Small intestine (tissue), 7 donors: Measurements from ENCODE around the gene ZBED4. TPM values are rescaled to one million over a fixed set of nuclear protein-coding genes. Genes with fewer than 3 reads are reported as not detected.
A peak's percentile ranks its signal among the peaks of the same experiment; 100 is the strongest.

Source experiments
- DNase-seq, 2 donors: peaks; one replicate each; pipeline versions ENCODE4 v3.0.0 to v3.0.0-alpha.2; 2013
- FAIRE-seq: peaks from 2 replicates; lab custom pipeline; 2012; peaks lifted over from hg19 to GRCh38; lab: Jason Lieb, UNC
- H3K27ac ChIP-seq, 3 donors: one replicate each; pipeline ENCODE4 v1.5.1; 2013; ENCODE audit warnings: low read length in 2 of 3, mild to moderate bottlenecking in 2 of 3, control low read depth in 1 of 3, inconsistent platforms in 1 of 3, low read depth in 1 of 3, moderate library complexity in 1 of 3
- H3K27me3 ChIP-seq, 3 donors: one replicate each; pipeline ENCODE4 v1.6.1; 2013; ENCODE audit warnings: low read length in 3 of 3, inconsistent platforms in 1 of 3; ENCODE audit not compliant: control insufficient read depth in 3 of 3, insufficient read depth in 3 of 3
- H3K36me3 ChIP-seq, 3 donors: one replicate each; pipeline ENCODE4 v1.6.1; 2013; ENCODE audit warnings: low read length in 3 of 3, inconsistent platforms in 1 of 3, low read depth in 1 of 3, mild to moderate bottlenecking in 1 of 3, moderate library complexity in 1 of 3; ENCODE audit not compliant: control insufficient read depth in 3 of 3, insufficient read depth in 2 of 3
- H3K4me1 ChIP-seq, 3 donors: one replicate each; pipeline ENCODE4 v1.6.1; 2013; ENCODE audit warnings: low read length in 2 of 3, inconsistent platforms in 1 of 3, low read depth in 1 of 3, mild to moderate bottlenecking in 1 of 3, moderate library complexity in 1 of 3; ENCODE audit not compliant: control insufficient read depth in 3 of 3, insufficient read depth in 2 of 3
- H3K4me3 ChIP-seq, 3 donors: one replicate each; pipeline ENCODE4 v1.5.1; 2013; ENCODE audit warnings: low read length in 3 of 3, control low read depth in 1 of 3, inconsistent platforms in 1 of 3, low read depth in 1 of 3, mild to moderate bottlenecking in 1 of 3, moderate library complexity in 1 of 3
- H3K9me3 ChIP-seq, 2 donors: one replicate each; pipeline ENCODE4 v1.6.1; 2013; ENCODE audit warnings: low read depth in 1 of 2, low read length in 1 of 2; ENCODE audit not compliant: control insufficient read depth in 2 of 2, insufficient read depth in 1 of 2
- WGBS, 3 donors: extraction: QIAGEN DNeasy Blood & Tissue Kit; methylation state at CpG; one replicate each; pipeline ENCODE4 v1.1.7; 2013; 5-methylcytosine and 5-hydroxymethylcytosine counted together
- polyA plus RNA-seq, 4 donors: library from polyadenylated mRNA; stranded (reverse) in 3 of 4; unstranded in 1 of 4; fragments of 200-250 nt in 3 of 4; fragments of 120-200 nt in 1 of 4; gene quantifications; one replicate each; pipeline versions ENCODE4 v1.2.1 to v1.2.3, GENCODE V29; 2013
- donor health status: healthy with polysubstance abuse.
- donor health status: control.
- donor health status: control.
- donor health status: Bipolar disorder and iron deficiency.
- donor health status: healthy.

The ZBED4 gene
- polyA plus RNA-seq, 4 donors, result 3.2 to 12.4 (median 5.6) TPM

DNA sequence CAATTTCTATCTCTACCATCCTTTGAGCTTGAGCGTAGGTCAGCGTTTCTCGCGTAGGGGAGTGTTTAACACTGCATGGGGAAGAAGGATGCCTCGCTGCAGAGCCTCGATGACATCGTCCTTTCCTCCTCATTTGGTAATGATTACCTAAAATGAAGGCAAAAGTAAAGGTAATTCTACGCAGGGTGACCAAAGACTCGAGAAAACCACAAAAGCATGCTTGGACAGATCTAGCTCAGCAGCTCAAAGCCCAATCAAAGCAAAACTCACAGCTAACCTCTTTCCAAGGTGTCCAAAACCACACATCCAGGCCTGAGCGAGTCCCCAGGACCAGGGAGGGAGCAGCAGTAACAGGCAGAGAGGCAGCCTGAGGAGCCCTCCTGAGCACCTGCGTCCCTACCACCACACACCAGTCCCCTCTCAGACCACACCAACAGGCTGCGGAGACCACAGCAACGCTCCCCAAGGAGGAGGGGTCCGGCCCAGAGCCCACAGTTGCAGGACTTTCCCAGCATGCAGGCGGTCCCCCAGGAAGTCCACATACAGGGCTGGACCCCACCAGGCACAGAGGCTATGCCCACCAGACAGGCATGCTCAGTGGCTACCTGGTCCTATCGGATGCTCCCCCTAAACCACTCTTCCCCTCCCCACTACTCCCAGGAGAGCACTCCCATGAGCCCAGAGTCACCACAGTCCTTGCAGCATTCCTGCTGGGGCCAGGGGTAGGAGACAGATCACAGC, 29.3 kb upstream of the ZBED4 start:
- Histone ChIP-seq H3K36me3 (peaks cover 9 to 54% (median 10%) of the 10 kb centered on the region in 3 donors), H3K9me3 (no peaks in the 10 kb centered on the region)
- FAIRE-seq, result no peak

DNA sequence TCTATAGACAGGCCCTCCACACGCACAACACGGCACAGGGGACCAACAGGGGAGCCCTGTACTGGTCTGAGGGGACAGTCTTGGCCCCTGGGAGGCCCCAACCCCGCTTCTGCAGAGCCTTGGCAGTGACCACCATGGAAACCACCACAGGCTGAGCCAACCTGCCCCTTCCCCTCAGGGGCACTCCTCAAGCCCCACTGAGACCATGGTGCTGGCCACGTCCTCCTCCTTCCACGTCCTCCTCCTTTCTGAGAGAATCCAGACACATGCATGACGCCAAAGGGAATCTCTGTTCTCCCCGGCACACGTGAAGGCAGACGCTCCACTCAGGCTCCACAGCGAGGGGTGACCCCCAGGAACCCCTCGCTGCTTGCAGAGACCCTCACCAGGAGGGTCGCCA, 28.7 kb upstream of the ZBED4 start:
- peaks cover 0 to 10% (median 9%) of the 10 kb centered on the region in 3 donors for H3K4me1 ChIP-seq
- H3K27ac ChIP-seq, result no peak overlapping the region
- peaks cover 9 to 52% (median 10%) of the 10 kb centered on the region in 3 donors for H3K36me3 ChIP-seq
- H3K27me3 ChIP-seq, result no peaks in the 10 kb centered on the region
- no peak for FAIRE-seq
- no peak overlapping the region for H3K4me3 ChIP-seq
- H3K9me3 ChIP-seq, result peaks cover 0 to 5% of the 10 kb centered on the region in 2 donors
- no peak for DNase-seq
- 89 to 91% (median 90%) methylated on average over 12 of the region's 12 CpGs for WGBS, 3 donors

More for the DNA sequence above, 29.3 kb upstream of the ZBED4 start:
- Histone ChIP-seq H3K27me3 (no peaks in the 10 kb centered on the region), H3K4me3 (no peak overlapping the region), H3K27ac (no peak overlapping the region), H3K4me1 (peaks cover 0 to 10% (median 9%) of the 10 kb centered on the region in 3 donors)
- WGBS, 3 donors, result 82 to 85% (median 85%) methylated on average over 14 to 16 of the region's 16 CpGs
- DNase-seq, result no peak

DNA sequence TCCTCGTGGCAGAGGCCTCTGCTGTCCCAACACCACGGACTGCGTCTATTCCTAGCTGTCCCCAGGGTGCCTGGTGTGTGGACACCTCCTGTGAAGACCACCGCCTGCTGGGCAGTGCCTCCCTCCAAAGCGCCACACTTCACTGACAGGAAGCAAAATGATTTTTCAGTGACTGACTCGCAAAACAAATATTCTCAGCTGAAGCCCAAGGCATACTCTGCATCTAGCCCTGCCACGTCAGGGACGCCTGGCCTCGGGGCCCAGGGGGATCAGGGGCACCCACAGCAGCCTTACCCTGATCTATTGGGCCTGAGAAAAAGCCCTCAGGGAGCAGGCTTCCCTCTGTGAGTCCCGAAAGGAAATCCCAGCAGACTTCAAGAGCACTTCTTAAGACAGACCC, 28.2 kb upstream of the ZBED4 start:
- Histone ChIP-seq H3K36me3 (peaks cover 6 to 47% (median 10%) of the 10 kb centered on the region in 3 donors), H3K27ac (no peak overlapping the region), H3K27me3 (no peaks in the 10 kb centered on the region), H3K9me3 (peaks cover 0 to 7% of the 10 kb centered on the region in 2 donors), H3K4me3 (peak overlapping the region in 2 of 3 donors; percentile 67 to 84), H3K4me1 (peaks cover 0 to 10% (median 9%) of the 10 kb centered on the region in 3 donors)
- 55 to 65% (median 63%) methylated on average over 10 of the region's 10 CpGs for WGBS, 3 donors
- FAIRE-seq, result no peak
- DNase-seq, result peak in 1 of 2 donors; percentile 23

DNA sequence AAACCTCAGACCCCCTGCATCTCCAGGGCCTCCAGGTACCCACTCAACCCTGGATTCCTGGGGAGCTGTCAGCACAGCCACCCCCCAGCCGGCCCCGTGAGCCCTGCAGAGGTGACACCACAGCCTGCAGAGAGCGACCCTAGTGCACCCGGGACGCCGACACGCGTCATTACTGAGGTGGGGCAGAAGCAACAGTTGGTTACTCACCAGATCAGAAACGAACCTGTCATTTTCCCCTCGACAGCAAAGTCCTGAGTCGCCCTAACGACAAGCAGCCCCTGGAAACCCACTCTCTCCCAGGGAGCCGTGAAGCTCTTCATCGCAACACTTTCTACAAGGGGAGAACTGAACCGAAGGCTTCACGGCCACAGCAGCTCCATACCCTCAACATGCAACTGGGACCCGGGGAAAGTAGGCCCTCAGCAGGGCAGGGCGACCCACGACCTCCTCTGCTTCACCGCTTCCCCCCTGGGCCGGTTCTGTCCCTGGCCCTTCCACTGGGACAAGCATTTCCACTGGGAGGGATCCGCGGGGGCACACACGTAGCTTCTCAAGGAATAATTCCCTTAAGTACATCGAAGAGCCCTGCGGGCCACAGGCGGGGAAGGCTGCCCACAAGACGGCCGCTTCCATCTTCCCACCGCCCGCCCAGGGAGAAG, 27.6 kb upstream of the ZBED4 start:
- Histone ChIP-seq H3K27ac (peak overlapping the region; percentile 17 to 83 (median 82)), H3K4me3 (peak overlapping the region; percentile 67 to 84 (median 75)), H3K4me1 (peaks cover 0 to 10% (median 9%) of the 10 kb centered on the region in 3 donors), H3K9me3 (peaks cover 0 to 7% of the 10 kb centered on the region in 2 donors), H3K36me3 (peaks cover 4 to 41% (median 7%) of the 10 kb centered on the region in 3 donors), H3K27me3 (no peaks in the 10 kb centered on the region)
- WGBS, 3 donors, result 1 to 13% (median 4%) methylated on average over 31 of the region's 31 CpGs
- FAIRE-seq (no peak), DNase-seq (peak; percentile 75 to 76)

DNA sequence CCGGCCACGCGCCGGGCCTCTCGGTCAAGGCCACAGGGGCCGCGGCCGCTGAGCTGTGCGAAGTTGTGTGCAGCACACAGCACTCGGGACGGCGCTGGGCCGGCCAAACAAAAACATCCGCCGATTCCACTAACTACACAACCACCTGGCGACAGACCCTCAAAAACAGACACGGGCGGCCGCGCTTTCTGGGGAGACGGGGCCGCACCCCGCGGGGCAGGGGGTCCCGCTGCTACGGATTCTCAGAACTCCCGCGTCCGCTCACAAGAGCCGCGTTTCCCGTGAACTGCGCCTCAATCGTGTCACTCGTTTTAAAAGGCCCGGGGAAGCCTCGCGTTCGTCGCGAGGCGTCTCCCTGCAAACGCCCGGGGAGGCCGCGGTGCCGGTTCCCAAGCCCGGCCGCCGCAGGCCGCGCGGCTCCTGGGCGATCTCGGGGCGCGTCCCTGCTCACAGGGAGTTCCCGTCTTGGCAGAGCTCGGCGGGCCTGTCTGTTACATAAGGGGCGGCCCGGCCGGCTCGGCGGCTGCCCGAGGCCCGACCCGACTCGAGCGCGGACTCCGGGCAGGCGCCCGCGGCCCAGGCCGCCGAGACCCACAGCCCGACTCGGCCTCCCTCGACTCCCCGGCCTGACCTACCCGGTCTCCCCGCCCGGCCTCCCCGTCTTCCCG, 26.9 kb upstream of the ZBED4 start:
- H3K4me1 ChIP-seq, result peaks cover 0 to 10% (median 9%) of the 10 kb centered on the region in 3 donors

DNA sequence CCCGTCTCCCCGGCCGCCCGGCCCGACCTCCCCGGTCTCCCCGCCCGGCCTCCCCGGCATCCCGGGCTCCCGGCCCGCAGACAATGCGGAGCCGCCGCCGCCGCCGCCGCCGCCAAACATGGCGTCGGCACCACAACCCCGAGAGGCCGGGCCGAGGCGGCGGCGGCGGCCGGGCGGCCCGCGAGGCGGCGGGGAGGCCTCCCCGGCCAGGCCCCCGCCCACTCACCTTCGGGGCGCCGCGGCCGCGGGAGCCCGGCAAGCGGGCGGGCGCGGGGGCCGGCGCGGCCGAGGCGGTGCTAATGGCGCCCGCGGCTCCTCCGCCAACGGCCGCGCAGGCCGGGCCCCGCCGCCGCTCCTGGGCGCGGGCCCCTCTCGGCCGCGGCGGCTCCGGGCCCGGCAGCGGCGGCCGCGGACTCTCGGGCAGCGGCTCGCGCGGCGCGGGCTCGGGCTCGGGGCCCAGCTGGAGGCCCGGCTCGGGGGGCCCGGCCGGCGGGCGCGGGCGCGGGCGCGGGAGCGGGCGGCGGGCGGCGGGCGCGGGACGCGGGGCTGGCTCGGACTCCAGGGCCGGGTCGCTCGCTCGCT, 26.3 kb upstream of the ZBED4 start:
- 0 to 2% (median 1%) methylated on average over 16 to 110 of the region's 110 CpGs for WGBS, 3 donors
- Histone ChIP-seq H3K36me3 (peaks cover 4 to 31% (median 7%) of the 10 kb centered on the region in 3 donors), H3K4me1 (peaks cover 0 to 10% (median 9%) of the 10 kb centered on the region in 3 donors), H3K27me3 (no peaks in the 10 kb centered on the region), H3K9me3 (peaks cover 0 to 7% of the 10 kb centered on the region in 2 donors), H3K4me3 (peak overlapping the region; percentile 67 to 84 (median 75)), H3K27ac (peak overlapping the region in 2 of 3 donors; percentile 82 to 83)
- FAIRE-seq (no peak), DNase-seq (no peak)

More for the DNA sequence above, 26.9 kb upstream of the ZBED4 start:
- DNase-seq (peak; percentile 38 to 71), FAIRE-seq (no peak)
- H3K9me3 ChIP-seq, result peaks cover 0 to 7% of the 10 kb centered on the region in 2 donors
- WGBS, 3 donors, result 1% methylated on average over 63 to 86 of the region's 86 CpGs
- H3K27me3 ChIP-seq, result no peaks in the 10 kb centered on the region
- H3K4me3 ChIP-seq, result peak overlapping the region; percentile 67 to 84 (median 75)
- H3K27ac ChIP-seq, result peak overlapping the region; percentile 40 to 83 (median 82)
- H3K36me3 ChIP-seq, result peaks cover 4 to 38% (median 7%) of the 10 kb centered on the region in 3 donors

DNA sequence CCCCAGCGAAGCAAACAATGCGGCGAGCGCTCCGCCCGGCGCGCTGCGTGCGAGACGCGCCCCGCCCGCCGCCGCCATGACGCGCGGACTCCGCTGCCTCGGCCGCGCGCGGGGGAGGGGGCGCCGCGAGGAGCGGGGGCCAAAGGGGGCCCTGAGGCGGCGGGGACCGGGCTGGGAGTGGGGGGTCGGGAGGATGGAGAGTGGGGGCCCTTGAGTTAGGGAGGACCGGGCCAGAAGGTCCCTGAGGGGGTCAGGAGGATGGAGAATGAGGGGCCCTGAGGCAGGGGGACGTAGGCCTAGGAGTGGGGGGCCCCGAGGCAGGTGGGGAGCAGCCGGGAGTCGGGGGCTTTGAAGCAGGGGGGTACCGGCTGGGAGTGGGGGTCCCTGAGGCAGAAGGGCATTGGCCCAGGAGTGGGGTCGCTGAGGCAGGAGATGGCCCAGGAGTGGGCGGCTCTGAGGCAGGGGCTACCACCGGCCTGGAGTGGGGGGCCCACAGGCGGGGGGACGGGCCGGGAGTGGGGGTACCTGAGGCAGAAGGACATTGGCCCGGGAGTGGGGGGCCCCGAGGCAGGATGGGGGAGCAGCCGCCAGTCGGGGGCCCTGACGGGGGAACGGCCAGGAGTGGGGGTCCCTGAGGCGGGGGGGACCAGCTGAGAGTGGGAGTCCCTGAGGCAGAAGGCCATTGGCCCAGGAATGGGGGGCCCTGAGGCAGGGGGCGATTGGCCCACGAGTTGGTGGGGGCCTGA, 25.6 kb upstream of the ZBED4 start, which contains the start of gene BRD1:
Gene BRD1, minus strand, starts transcription at position 21 of the 746 bp plus-strand sequence. CDS start 3,556 bp downstream, outside the sequence.
- peak; percentile 74 to 77 for DNase-seq
- peak within 1 kb of the TSS; percentile 76 to 83 (median 82) for H3K27ac ChIP-seq
- 14 to 18% (median 17%) methylated on average over 43 to 54 of the region's 54 CpGs for whole genome bisulfite sequencing, 3 donors
- H3K4me3 ChIP-seq, result peak within 1 kb of the TSS; percentile 67 to 84 (median 75)
- H3K27me3 ChIP-seq, result no peaks in the 10 kb centered on the region
- FAIRE-seq, result no peak
- H3K9me3 ChIP-seq, result peaks cover 0 to 7% of the 10 kb centered on the region in 2 donors
- peaks cover 0 to 10% (median 9%) of the 10 kb centered on the region in 3 donors for H3K4me1 ChIP-seq
- peaks cover under 1 to 25% (median 3%) of the 10 kb centered on the region in 3 donors for H3K36me3 ChIP-seq
